Ishikawa (cell line): ENCODE data around the gene GNA15.

Source experiments
- CEBPB ChIP-seq: IDR thresholded peaks from 2 replicates; pipeline ENCODE4 v1.6.1; 2012
- CREB1 ChIP-seq: IDR thresholded peaks from 2 replicates; pipeline ENCODE4 v1.6.1; 2012; ENCODE audit warnings: low read depth
- EGR1 ChIP-seq: IDR thresholded peaks from 2 replicates; pipeline ENCODE4 v1.6.1; 2012
- EP300 ChIP-seq: IDR thresholded peaks from 2 replicates; pipeline ENCODE4 v1.6.1; 2012; ENCODE audit warnings: borderline replicate concordance
- FOXM1 ChIP-seq: IDR thresholded peaks from 2 replicates; pipeline ENCODE4 v1.6.1; 2012; ENCODE audit warnings: low read depth, borderline replicate concordance
- MAX ChIP-seq: IDR thresholded peaks from 2 replicates; pipeline ENCODE4 v1.6.1; 2012
- NFIC ChIP-seq: IDR thresholded peaks from 2 replicates; pipeline ENCODE4 v1.6.1; 2012
- RAD21 ChIP-seq: IDR thresholded peaks from 2 replicates; pipeline ENCODE4 v1.6.1; 2012; ENCODE audit warnings: low read depth
- TAF1 ChIP-seq: IDR thresholded peaks from 2 replicates; pipeline ENCODE4 v1.6.1; 2012; ENCODE audit warnings: low read depth, mild to moderate bottlenecking
- TCF12 ChIP-seq: IDR thresholded peaks from 2 replicates; pipeline ENCODE4 v1.6.1; 2012; ENCODE audit warnings: low read depth
- TEAD4 ChIP-seq: IDR thresholded peaks from 2 replicates; pipeline ENCODE4 v1.6.1; 2012
- USF1 ChIP-seq: IDR thresholded peaks from 2 replicates; pipeline ENCODE4 v1.6.1; 2012
- YY1 ChIP-seq: IDR thresholded peaks from 2 replicates; pipeline ENCODE4 v1.6.1; 2012; ENCODE audit warnings: low read depth
- ZBTB7A ChIP-seq: IDR thresholded peaks from 2 replicates; pipeline ENCODE4 v1.6.1; 2012; ENCODE audit warnings: low read depth
- TF ChIP-seq, protein P1 (sequence below): IDR thresholded peaks from 2 replicates; pipeline ENCODE4 v1.6.1; 2012; ENCODE audit warnings: low read depth, mild to moderate bottlenecking

Gene GNA15

GRCh38 chr19:3120611-3121276 is 15.1 kb upstream of the GNA15 start:
- TF ChIP-seq USF1 (no peak), CEBPB (no peak), EGR1 (no peak), TAF1 (no peak), MAX (no peak), YY1 (no peak), TEAD4 (no peak)

DNA sequence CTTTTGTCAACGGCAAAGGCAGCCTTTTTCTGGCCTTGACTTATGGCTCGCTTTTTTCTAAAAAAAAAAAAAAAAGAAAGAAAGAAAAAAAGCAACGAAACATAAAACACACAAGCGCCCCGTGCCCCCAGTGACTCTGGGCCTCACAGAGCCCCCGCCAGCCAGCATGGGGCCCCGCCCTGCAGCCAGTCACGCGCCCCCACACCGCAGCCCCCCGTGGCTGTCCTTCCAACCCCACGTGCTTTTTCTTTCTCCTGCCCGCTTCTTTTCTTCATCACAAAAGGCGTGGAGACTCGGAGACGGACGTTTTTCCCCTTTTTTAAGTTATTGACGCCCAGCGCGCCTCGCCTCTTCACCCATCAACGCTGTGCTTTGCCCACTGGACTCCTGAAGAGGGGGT is 14.4 kb upstream of the GNA15 start:
- TF ChIP-seq CREB1 (no peak), RAD21 (no peak), YY1 (no peak), FOXM1 (no peak), MAX (no peak), USF1 (no peak), NFIC (no peak), ZBTB7A (no peak), CEBPB (no peak), EGR1 (no peak), TCF12 (no peak), TEAD4 (no peak), EP300 (no peak), TAF1 (no peak)
- TF ChIP-seq, protein P1, sequence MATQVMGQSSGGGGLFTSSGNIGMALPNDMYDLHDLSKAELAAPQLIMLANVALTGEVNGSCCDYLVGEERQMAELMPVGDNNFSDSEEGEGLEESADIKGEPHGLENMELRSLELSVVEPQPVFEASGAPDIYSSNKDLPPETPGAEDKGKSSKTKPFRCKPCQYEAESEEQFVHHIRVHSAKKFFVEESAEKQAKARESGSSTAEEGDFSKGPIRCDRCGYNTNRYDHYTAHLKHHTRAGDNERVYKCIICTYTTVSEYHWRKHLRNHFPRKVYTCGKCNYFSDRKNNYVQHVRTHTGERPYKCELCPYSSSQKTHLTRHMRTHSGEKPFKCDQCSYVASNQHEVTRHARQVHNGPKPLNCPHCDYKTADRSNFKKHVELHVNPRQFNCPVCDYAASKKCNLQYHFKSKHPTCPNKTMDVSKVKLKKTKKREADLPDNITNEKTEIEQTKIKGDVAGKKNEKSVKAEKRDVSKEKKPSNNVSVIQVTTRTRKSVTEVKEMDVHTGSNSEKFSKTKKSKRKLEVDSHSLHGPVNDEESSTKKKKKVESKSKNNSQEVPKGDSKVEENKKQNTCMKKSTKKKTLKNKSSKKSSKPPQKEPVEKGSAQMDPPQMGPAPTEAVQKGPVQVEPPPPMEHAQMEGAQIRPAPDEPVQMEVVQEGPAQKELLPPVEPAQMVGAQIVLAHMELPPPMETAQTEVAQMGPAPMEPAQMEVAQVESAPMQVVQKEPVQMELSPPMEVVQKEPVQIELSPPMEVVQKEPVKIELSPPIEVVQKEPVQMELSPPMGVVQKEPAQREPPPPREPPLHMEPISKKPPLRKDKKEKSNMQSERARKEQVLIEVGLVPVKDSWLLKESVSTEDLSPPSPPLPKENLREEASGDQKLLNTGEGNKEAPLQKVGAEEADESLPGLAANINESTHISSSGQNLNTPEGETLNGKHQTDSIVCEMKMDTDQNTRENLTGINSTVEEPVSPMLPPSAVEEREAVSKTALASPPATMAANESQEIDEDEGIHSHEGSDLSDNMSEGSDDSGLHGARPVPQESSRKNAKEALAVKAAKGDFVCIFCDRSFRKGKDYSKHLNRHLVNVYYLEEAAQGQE = no peak

GRCh38 chr19:3121821-3122511 is 13.9 kb upstream of the GNA15 start:
- TF ChIP-seq CEBPB (no peak), EP300 (no peak), YY1 (no peak), RAD21 (no peak), NFIC (no peak)
- TF ChIP-seq, protein P1 = no peak

DNA sequence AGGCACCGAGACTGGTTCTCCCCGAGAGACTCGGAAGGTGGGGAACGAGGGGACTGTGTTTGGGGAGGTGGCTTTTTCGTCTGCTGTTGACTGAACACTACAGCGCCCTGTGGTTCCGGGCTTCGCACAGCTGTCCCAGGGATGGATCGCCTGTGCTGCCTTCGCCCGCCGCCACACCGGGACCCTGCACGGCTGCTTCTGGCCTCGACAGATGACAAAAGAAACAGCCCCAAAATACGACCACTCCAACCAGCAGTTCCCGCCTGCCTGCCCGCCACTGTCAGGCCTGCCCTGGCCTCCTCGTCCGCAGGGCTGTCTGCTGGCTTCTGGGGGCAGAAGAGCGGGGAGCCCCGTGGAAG is 13.3 kb upstream of the GNA15 start:
- TF ChIP-seq CREB1 (no peak), FOXM1 (no peak), EGR1 (no peak)

DNA sequence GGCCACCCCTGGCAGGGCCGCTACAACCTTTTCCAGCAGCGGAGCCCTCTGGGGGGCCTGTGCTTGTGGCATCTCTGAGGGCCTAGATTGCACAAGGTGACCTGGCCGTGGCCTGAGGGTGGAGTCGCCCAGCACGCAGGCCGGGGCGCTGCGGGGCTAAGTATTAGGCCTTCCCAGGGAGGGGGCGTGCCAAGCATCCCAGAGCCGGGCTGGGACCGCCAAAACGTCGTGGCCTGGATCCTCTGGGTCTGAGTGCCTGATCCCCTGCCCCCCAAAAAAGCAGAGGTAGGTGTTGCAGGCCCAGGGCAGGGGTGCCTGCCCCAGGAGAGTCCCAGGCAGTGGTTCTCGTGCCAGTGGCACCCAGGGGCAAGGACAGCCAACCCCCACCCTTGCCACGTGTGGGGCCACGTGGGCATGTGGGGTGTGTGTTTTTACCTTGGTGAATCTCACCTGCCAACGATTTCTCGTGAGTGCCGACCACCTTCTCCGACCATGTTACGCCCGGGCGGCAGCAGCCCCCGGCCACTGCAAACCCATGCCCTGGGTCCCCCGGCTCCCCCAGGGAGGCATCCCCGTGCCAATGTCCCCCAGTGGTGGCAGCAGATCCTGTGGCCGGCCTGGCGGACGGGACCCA is 12.6 kb upstream of the GNA15 start:
- TF ChIP-seq ZBTB7A (no peak), USF1 (no peak), NFIC (no peak), MAX (no peak), FOXM1 (no peak), CREB1 (no peak), EGR1 (no peak), RAD21 (no peak), TAF1 (no peak), TEAD4 (no peak), EP300 (no peak), TCF12 (no peak), CEBPB (no peak)
- TF ChIP-seq, protein P1 = no peak
